GM12878 (cell line): Measurements from ENCODE around the gene TPPP. TPM values are rescaled to one million over a fixed set of nuclear protein-coding genes. Genes with fewer than 3 reads are reported as not detected.

ENCODE experiments used
- ATAC-seq: fragments of 200-7000 bp; cut with Tn5 transposase; 3 replicates; pipeline ENCODE4 v1.9.1; 2020; ENCODE audit warnings: mild to moderate bottlenecking, moderate library complexity
- BruUV-seq: library from RNA; stranded (reverse); fragments of 400-500 nt; replicated peaks from 2 replicates; lab custom pipeline; 2021; lab: Mats Ljungman, UMichigan
- CTCF ChIA-PET: fragments of 300-600 bp; sonication (Branson Sonifier 250); formaldehyde crosslinking; extraction: SDS; loops from one replicate; lab custom pipeline; 2021; ENCODE audit warnings: inconsistent platforms; lab: Yijun Ruan, JAX
- POLR2A ChIA-PET: fragments of 350-600 bp; formaldehyde crosslinking; extraction: SDS; loops from one replicate; lab custom pipeline; 2021; ENCODE audit warnings: inconsistent platforms; lab: Charles Lee
- RAD21 ChIA-PET: fragments of 300-600 bp; sonication (Branson Sonifier 250); formaldehyde crosslinking; loops from one replicate; lab custom pipeline; 2023; ENCODE audit warnings: antibody characterized with exemption; ENCODE audit not compliant: unreplicated experiment; lab: Charles Lee
- SMC1A ChIA-PET: fragments of 300-600 bp; sonication (Branson Sonifier 250); formaldehyde crosslinking; loops from one replicate; lab custom pipeline; 2023; ENCODE audit not compliant: unreplicated experiment, uncharacterized antibody; lab: Charles Lee
- DNase-seq: peaks from one replicate; pipeline ENCODE4 v3.0.0-alpha.2; 2011; ENCODE audit warnings: low read depth, low spot score
- FAIRE-seq: peaks from 3 replicates; lab custom pipeline; 2011; peaks lifted over from hg19 to GRCh38; lab: Jason Lieb, UNC
- H2AFZ ChIP-seq: 2 replicates; pipeline ENCODE4 v1.6.0; 2011; ENCODE audit warnings: low read depth, low read length, control low read depth; ENCODE audit not compliant: control insufficient read depth
- H3K27ac ChIP-seq: 2 replicates; pipeline ENCODE4 v1.5.1; 2011; ENCODE audit warnings: control low read depth; ENCODE audit not compliant: control insufficient read depth, insufficient read depth
- H3K27me3 ChIP-seq, 2 experiments: replicated peaks in 1 of 2; 2 replicates each; pipeline versions ENCODE4 v1.6.0 to v1.6.1; 2011; ENCODE audit warnings: low read length in 1 of 2; ENCODE audit not compliant: control insufficient read depth in 2 of 2, insufficient read depth in 2 of 2
- H3K36me3 ChIP-seq, 2 experiments: 2 replicates each; pipeline ENCODE4 v1.5.1; 2011; ENCODE audit warnings: low read length in 1 of 2; ENCODE audit not compliant: control insufficient read depth in 2 of 2, insufficient read depth in 2 of 2
- H3K4me1 ChIP-seq: 2 replicates; pipeline ENCODE4 v1.6.1; 2011; ENCODE audit warnings: mild to moderate bottlenecking, low read length, moderate library complexity, mixed read lengths; ENCODE audit not compliant: control insufficient read depth, insufficient read depth
- H3K4me2 ChIP-seq: 2 replicates; pipeline ENCODE4 v1.6.0; 2011; ENCODE audit warnings: control low read depth; ENCODE audit not compliant: control insufficient read depth, insufficient read depth
- H3K4me3 ChIP-seq: fragments of 200-600 bp; sonication (generic); 2 replicates; pipeline ENCODE4 v1.5.1; 2016
- H3K79me2 ChIP-seq: 2 replicates; pipeline ENCODE4 v1.6.0; 2011; ENCODE audit warnings: low read length; ENCODE audit not compliant: control insufficient read depth, insufficient read depth
- H3K9ac ChIP-seq: 2 replicates; pipeline ENCODE4 v1.8.0; 2011; ENCODE audit warnings: low read length, control low read depth, mixed read lengths; ENCODE audit not compliant: control insufficient read depth, insufficient read depth
- H3K9me3 ChIP-seq: replicated peaks from 3 replicates; pipeline ENCODE4 v1.5.1; 2011; ENCODE audit warnings: mild to moderate bottlenecking, low read length; ENCODE audit not compliant: control insufficient read depth, insufficient read depth
- H4K20me1 ChIP-seq: 2 replicates; pipeline ENCODE4 v1.6.0; 2011; ENCODE audit not compliant: control insufficient read depth, insufficient read depth
- BRCA1 ChIP-seq: IDR thresholded peaks from 2 replicates; pipeline ENCODE4 v1.6.1; 2011; ENCODE audit warnings: low read depth, low read length, improper control_type of control experiment
- E2F8 ChIP-seq: fragments of 450-650 bp; IDR thresholded peaks from 2 replicates; pipeline ENCODE4 v1.6.1; 2018; ENCODE audit warnings: mild to moderate bottlenecking, low read depth, moderate library complexity; ENCODE audit not compliant: partially characterized antibody
- HCFC1 ChIP-seq: fragments of 150-350 bp; IDR thresholded peaks from 2 replicates; pipeline ENCODE4 v1.6.1; 2014; ENCODE audit warnings: low read length
- JUNB ChIP-seq: IDR thresholded peaks from 2 replicates; pipeline ENCODE4 v1.6.1; 2016; ENCODE audit warnings: antibody characterized with exemption, mild to moderate bottlenecking
- NFXL1 ChIP-seq: fragments of 450-650 bp; IDR thresholded peaks from 2 replicates; pipeline ENCODE4 v1.6.1; 2017; ENCODE audit warnings: antibody characterized with exemption, mild to moderate bottlenecking, borderline replicate concordance
- NRF1 ChIP-seq: conservative IDR thresholded peaks from 2 replicates; pipeline ENCODE4 v1.6.1; 2011; ENCODE audit warnings: mild to moderate bottlenecking, low read depth, low read length, improper control_type of control experiment
- PKNOX1 ChIP-seq: fragments of 450-650 bp; IDR thresholded peaks from 2 replicates; pipeline ENCODE4 v1.6.1; 2016; ENCODE audit warnings: mild to moderate bottlenecking
- RAD21 ChIP-seq: IDR thresholded peaks from 2 replicates; pipeline ENCODE4 v1.6.1; 2011; ENCODE audit warnings: mild to moderate bottlenecking, low read depth, low read length, moderate library complexity; ENCODE audit not compliant: insufficient read depth
- TARDBP ChIP-seq: IDR thresholded peaks from 2 replicates; pipeline ENCODE4 v1.6.1; 2016; ENCODE audit warnings: borderline replicate concordance
- TCF12 ChIP-seq: IDR thresholded peaks from 2 replicates; pipeline ENCODE4 v1.6.1; 2011; ENCODE audit warnings: low read depth, mild to moderate bottlenecking, low read length
- ZNF274 ChIP-seq: IDR thresholded peaks from one replicate; pipeline ENCODE4 v1.8.0; 2011; ENCODE audit not compliant: insufficient read length, insufficient read depth
- WGBS: methylation state at CpG from one replicate; pipeline ENCODE4 v1.1.6; 2016; ENCODE audit warnings: low lambda C conversion rate; ENCODE audit not compliant: insufficient replicate concordance, insufficient coverage; ENCODE audit errors: missing lambda C conversion rate; 5-methylcytosine and 5-hydroxymethylcytosine counted together
- in situ Hi-C: fragments of 300-500 bp; cut with MboI; formaldehyde crosslinking; loops from 9 replicates; pipeline ENCODE4 v1.14.3; 2018; ENCODE audit warnings: mixed read lengths
- intact Hi-C: fragments of 100-400 bp; cut with micrococcal nuclease; formaldehyde crosslinking; loops from one replicate; pipeline ENCODE4 v1.14.2; 2022; ENCODE audit not compliant: unreplicated experiment
- polyA plus RNA-seq, 11 experiments: library from polyadenylated mRNA; depleted of rRNA in 4 of 11; unstranded in 6 of 11; stranded (reverse) in 5 of 11; fragments of >200 nt; fragmentation: Nextera tagmentation in 4 of 11; fragmentation: Illumina TruSeq in 1 of 11; extraction: Ambion mirVana in 4 of 11; extraction: Trizol in 1 of 11; gene quantifications; 1 replicate in 1 of 11; 2 replicates in 10 of 11; pipeline versions ENCODE4 v1.2.1 to v1.2.3, GENCODE V29; 2011 to 2016; ENCODE audit warnings: inconsistent platforms in 2 of 11, missing spikeins in 2 of 11, low read depth in 1 of 11
- total RNA-seq, 4 experiments: library from RNA; depleted of rRNA in 3 of 4; stranded (reverse); fragments of >200 nt in 3 of 4; fragmentation: Illumina TruSeq in 1 of 4; extraction: Trizol in 1 of 4; gene quantifications; 2 replicates each; pipeline versions ENCODE4 v1.2.1 to v1.2.3, GENCODE V29; 2013 to 2021

Gene TPPP
- total and polyA plus RNA-seq, 10 of the 15 experiments (the other 5 are each of a cell fraction or from before 2014, with no cell fraction given), result under 0.01 to 0.24 (median 0.04) TPM; not detected in 4

GRCh38 chr5:646396-647201 is 46.6 kb downstream of the TPPP start:
- ChIA-PET SMC1A (no interaction called here), CTCF (interaction anchor here (0.6 kb wide), 1 partner anchor 10 kb away, joined by 4 read pairs; no protein-coding TSS in a partner anchor), RAD21 (no interaction called here), POLR2A (no interaction called here)
- no peak overlapping the region for H3K4me3 ChIP-seq
- no peaks in the 10 kb centered on the region; the same call in 2 of the 3 replicates for H3K9me3 ChIP-seq
- peaks cover 0 to 19% of the 10 kb centered on the region in 2 experiments; a peak in 3 of 4 replicates for H3K36me3 ChIP-seq
- intact Hi-C loops, result no loop called here
- DNase-seq, result no peak
- H3K27me3 ChIP-seq, result no peaks in the 10 kb centered on the region
- no peaks in the 10 kb centered on the region for H4K20me1 ChIP-seq
- WGBS, result over 99% methylated on average over 18 of the region's 18 CpGs
- ATAC-seq, result no peak
- no TSS peak for BruUV-seq
- in situ Hi-C loops, result no loop called here
- peaks cover 13% of the 10 kb centered on the region for H3K4me1 ChIP-seq
- no peak overlapping the region for H3K27ac ChIP-seq
- H3K79me2 ChIP-seq, result no peaks in the 10 kb centered on the region; the same call in 1 of the 2 replicates
- FAIRE-seq, result no peak
- no peak overlapping the region for H3K9ac ChIP-seq
- TF ChIP-seq JUNB, result no peak
- H3K4me2 ChIP-seq, result no peak overlapping the region
- no peak overlapping the region for H2AFZ ChIP-seq

GRCh38 chr5:645421-645820 is 47.7 kb downstream of the TPPP start:
- SMC1A ChIA-PET, result no interaction called here
- no peak for TF ChIP-seq BRCA1
- TF ChIP-seq TARDBP, result no peak
- TF ChIP-seq TCF12, result no peak
- TF ChIP-seq NFXL1, result no peak
- no peak for TF ChIP-seq NRF1
- no peak for TF ChIP-seq PKNOX1
- TF ChIP-seq E2F8, result no peak
- no peak for TF ChIP-seq RAD21
- no peak for TF ChIP-seq HCFC1
- no peak for TF ChIP-seq JUNB
- TF ChIP-seq ZNF274, result no peak

More at GRCh38 chr5:645421-645820, 47.7 kb downstream of the TPPP start:
- ChIA-PET CTCF (no interaction called here), POLR2A (no interaction called here), RAD21 (no interaction called here)
- ATAC-seq (no peak), DNase-seq (no peak), FAIRE-seq (no peak)
- no peaks in the 10 kb centered on the region; the same call in 1 of the 2 replicates for H3K79me2 ChIP-seq
- no peak overlapping the region for H2AFZ ChIP-seq
- H3K4me2 ChIP-seq, result no peak overlapping the region
- WGBS, result 92% methylated on average over 13 of the region's 13 CpGs
- no peaks in the 10 kb centered on the region for H4K20me1 ChIP-seq
- intact Hi-C loops, result no loop called here
- H3K27me3 ChIP-seq, result no peaks in the 10 kb centered on the region
- in situ Hi-C loops, result no loop called here
- no TSS peak for BruUV-seq
- no peaks in the 10 kb centered on the region; the same call in 2 of the 3 replicates for H3K9me3 ChIP-seq
- H3K27ac ChIP-seq, result no peak overlapping the region
- no peak overlapping the region for H3K9ac ChIP-seq
- H3K4me3 ChIP-seq, result no peak overlapping the region
- peaks cover 13% of the 10 kb centered on the region for H3K4me1 ChIP-seq
- peaks cover 0 to 29% of the 10 kb centered on the region in 2 experiments; a peak in 3 of 4 replicates for H3K36me3 ChIP-seq
